ENCODE results near the gene ATP9B. TPM values are rescaled to one million over a fixed set of nuclear protein-coding genes. Genes with fewer than 3 reads are reported as not detected.

The ATP9B gene
- total RNA-seq, 1 donor from 2014 or later = 49.2 TPM

- H3K27ac Mint-ChIP-seq = no peak overlapping the region
- ATAC-seq (ENCODE audit: low read depth) = no peak
Measured at GRCh38 chr18:79317703-79318102, 248.5 kb downstream of the ATP9B start.

GRCh38 chr18:79318142-79318673 is 249.0 kb downstream of the ATP9B start:
- ChIA-PET POLR2A (no interaction called here), CTCF (no interaction called here)
- Mint-ChIP-seq H3K4me3 (no peak overlapping the region), H3K4me1 (no peaks in the 10 kb centered on the region), H3K27me3 (no peaks in the 10 kb centered on the region), H3K27ac (no peak overlapping the region), H3K36me3 (ENCODE audit: low read depth) (peaks cover 60% of the 10 kb centered on the region), H3K9me3 (peaks cover 15% of the 10 kb centered on the region)
- ATAC-seq (ENCODE audit: low read depth) (no peak), DNase-seq (no peak)
- intact Hi-C loops (cut with micrococcal nuclease) = no loop called here
- TF ChIP-seq CTCF (IDR thresholded peaks at IDR 0.05) = no peak

More at GRCh38 chr18:79317703-79318102, 248.5 kb downstream of the ATP9B start:
- peaks cover 64% of the 10 kb centered on the region for H3K36me3 Mint-ChIP-seq (ENCODE audit: low read depth)
- peaks cover 15% of the 10 kb centered on the region for H3K9me3 Mint-ChIP-seq
- intact Hi-C loops (cut with micrococcal nuclease) = no loop called here
- no peak overlapping the region for H3K4me3 Mint-ChIP-seq
- DNase-seq = no peak
- no peak for TF ChIP-seq CTCF (IDR thresholded peaks at IDR 0.05)
- POLR2A ChIA-PET = no interaction called here
- H3K27me3 Mint-ChIP-seq = no peaks in the 10 kb centered on the region
- CTCF ChIA-PET = no interaction called here
- no peaks in the 10 kb centered on the region for H3K4me1 Mint-ChIP-seq

GRCh38 chr18:79320216-79320850 is 251.1 kb downstream of the ATP9B start:
- intact Hi-C loops (cut with micrococcal nuclease) = no loop called here
- no peaks in the 10 kb centered on the region for H3K27me3 Mint-ChIP-seq
- POLR2A ChIA-PET = no interaction called here
- peaks cover 57% of the 10 kb centered on the region for H3K36me3 Mint-ChIP-seq (ENCODE audit: low read depth)
- no peak for TF ChIP-seq CTCF (IDR thresholded peaks at IDR 0.05)
- CTCF ChIA-PET = no interaction called here
- no peak overlapping the region for H3K27ac Mint-ChIP-seq
- no peak for DNase-seq
- no peaks in the 10 kb centered on the region for H3K4me1 Mint-ChIP-seq
- no peak for ATAC-seq (ENCODE audit: low read depth)
- H3K4me3 Mint-ChIP-seq = no peak overlapping the region
- peaks cover 11% of the 10 kb centered on the region for H3K9me3 Mint-ChIP-seq

- CTCF ChIA-PET = interaction anchor here (0.6 kb wide), 1 partner anchor 13 kb away, joined by 3 read pairs; no protein-coding TSS in a partner anchor
- Mint-ChIP-seq H3K4me3 (no peak overlapping the region), H3K9me3 (no peaks in the 10 kb centered on the region), H3K27me3 (no peaks in the 10 kb centered on the region), H3K27ac (no peak overlapping the region), H3K4me1 (no peaks in the 10 kb centered on the region), H3K36me3 (ENCODE audit: low read depth) (peaks cover 49% of the 10 kb centered on the region)
- intact Hi-C loops (cut with micrococcal nuclease) = no loop called here
- no peak for DNase-seq
- POLR2A ChIA-PET = no interaction called here
- TF ChIP-seq CTCF (IDR thresholded peaks at IDR 0.05) = no peak
- ATAC-seq (ENCODE audit: low read depth) = no peak
Measured at GRCh38 chr18:79321625-79322405, 252.6 kb downstream of the ATP9B start.

GRCh38 chr18:79322441-79322840 is 253.2 kb downstream of the ATP9B start:
- no peak for TF ChIP-seq CTCF (IDR thresholded peaks at IDR 0.05)
- CTCF ChIA-PET = no interaction called here
- Mint-ChIP-seq H3K27me3 (no peaks in the 10 kb centered on the region), H3K4me1 (no peaks in the 10 kb centered on the region), H3K36me3 (ENCODE audit: low read depth) (peaks cover 51% of the 10 kb centered on the region), H3K27ac (no peak overlapping the region), H3K4me3 (no peak overlapping the region), H3K9me3 (no peaks in the 10 kb centered on the region)
- intact Hi-C loops (cut with micrococcal nuclease) = no loop called here
- no peak for DNase-seq
- POLR2A ChIA-PET = no interaction called here
- ATAC-seq (ENCODE audit: low read depth) = no peak
